AG04450 (cell line): ENCODE data around the gene CST11. TPM values are rescaled to one million over a fixed set of nuclear protein-coding genes. Genes with fewer than 3 reads are reported as not detected.

ENCODE experiments used
- CTCF ChIA-PET: fragments of 300-600, 350-600 bp; formaldehyde crosslinking; extraction: SDS; loops from one replicate; lab custom pipeline; 2022; ENCODE audit warnings: antibody characterized with exemption, inconsistent platforms; lab: Charles Lee
- POLR2A ChIA-PET: fragments of 350-600 bp; formaldehyde crosslinking; extraction: SDS; loops from one replicate; lab custom pipeline; 2021; ENCODE audit warnings: antibody characterized with exemption, inconsistent platforms; lab: Yijun Ruan, JAX
- DNase-seq: peaks from one replicate; pipeline ENCODE4 v3.0.0-alpha.2; 2011; ENCODE audit warnings: low read depth, low spot score
- H3K27ac ChIP-seq: one replicate; pipeline ENCODE4 v1.5.1; 2012; ENCODE audit warnings: low read depth, low read length, control low read depth
- H3K27me3 ChIP-seq: one replicate; pipeline ENCODE4 v1.6.0; 2012; ENCODE audit warnings: low read length; ENCODE audit not compliant: control insufficient read depth, insufficient read depth
- H3K4me3 ChIP-seq: 2 replicates; pipeline ENCODE4 v1.5.1; 2011; ENCODE audit warnings: mild to moderate bottlenecking, low read depth, low read length, control low read depth
- H3K9me3 ChIP-seq: 2 replicates; pipeline ENCODE4 v1.5.1; 2012; ENCODE audit warnings: low read length; ENCODE audit not compliant: control insufficient read depth, insufficient read depth
- CTCF ChIP-seq: IDR thresholded peaks from 2 replicates; pipeline ENCODE4 v1.5.1; 2011; ENCODE audit warnings: low read depth, low read length, control low read depth, inconsistent platforms
- polyA plus RNA-seq: library from polyadenylated mRNA; depleted of rRNA; stranded (reverse); fragments of >200 nt; gene quantifications from 2 replicates; pipeline ENCODE4 v1.2.3, GENCODE V29; 2011

Gene CST11
- polyA plus RNA-seq, 1 experiment: not detected

GRCh38 chr20:23436681-23437080, 16.0 kb downstream of the CST11 start:
- Histone ChIP-seq H3K27ac (no peak overlapping the region), H3K4me3 (no peak overlapping the region), H3K27me3 (no peaks in the 10 kb centered on the region), H3K9me3 (no peaks in the 10 kb centered on the region)
- CTCF ChIA-PET: interaction anchor here (0.6 to 2.4 kb wide), 4 partner anchors 11 to 743 kb away, joined by 3 to 19 read pairs (median 6); partner anchors contain the start of gene NAPB
- POLR2A ChIA-PET: interaction anchor here (0.6 kb wide), 1 partner anchor 862 kb away, joined by 3 read pairs; no protein-coding TSS in a partner anchor
- no peak for TF ChIP-seq CTCF
- DNase-seq: no peak

GRCh38 chr20:23435626-23436539, 16.8 kb downstream of the CST11 start:
- POLR2A ChIA-PET: no interaction called here
- H3K4me3 ChIP-seq: no peak overlapping the region
- no peak for DNase-seq
- no peak overlapping the region for H3K27ac ChIP-seq
- CTCF ChIA-PET: interaction anchor here (0.6 to 2.4 kb wide), 5 partner anchors 11 to 743 kb away, joined by 3 to 19 read pairs (median 5); partner anchors contain the start of gene NAPB
- H3K27me3 ChIP-seq: no peaks in the 10 kb centered on the region
- H3K9me3 ChIP-seq: no peaks in the 10 kb centered on the region
- no peak for TF ChIP-seq CTCF

GRCh38 chr20:23434521-23435313, 18.0 kb downstream of the CST11 start:
- Histone ChIP-seq H3K27ac (no peak overlapping the region), H3K9me3 (no peaks in the 10 kb centered on the region), H3K4me3 (no peak overlapping the region), H3K27me3 (no peaks in the 10 kb centered on the region)
- ChIA-PET POLR2A (no interaction called here), CTCF (interaction anchor here (1.3 to 3.0 kb wide), 4 partner anchors 8 to 172 kb away, joined by 4 to 26 read pairs (median 6); partner anchors contain the start of gene NAPB)
- no peak for DNase-seq
- TF ChIP-seq CTCF: no peak

GRCh38 chr20:23433628-23434027, 19.0 kb downstream of the CST11 start:
- CTCF ChIA-PET: interaction anchor here (0.7 to 3.0 kb wide), 4 partner anchors 9 to 855 kb away, joined by 3 to 26 read pairs (median 6); no protein-coding TSS in a partner anchor
- no peak for DNase-seq
- no peak for TF ChIP-seq CTCF

More at GRCh38 chr20:23433628-23434027, 19.0 kb downstream of the CST11 start:
- no peaks in the 10 kb centered on the region for H3K9me3 ChIP-seq
- POLR2A ChIA-PET: no interaction called here
- H3K4me3 ChIP-seq: no peak overlapping the region
- H3K27ac ChIP-seq: no peak overlapping the region
- no peaks in the 10 kb centered on the region for H3K27me3 ChIP-seq
